ENCODE measurements around the gene KIAA1671. TPM values are rescaled to one million over a fixed set of nuclear protein-coding genes. Genes with fewer than 3 reads are reported as not detected.

Gene KIAA1671
- total and polyA plus RNA-seq, 7 donors = 6.3 to 34.2 (median 10.2) TPM

- H3K4me1 ChIP-seq = peaks cover 0 to 9% (median 7%) of the 10 kb centered on the region in 4 donors
- WGBS, 2 donors = 90 to 91% methylated on average over 13 of the region's 13 CpGs
- no peak overlapping the region for H3K27ac ChIP-seq
- peaks cover 0 to 15% (median 0%) of the 10 kb centered on the region in 3 donors for H3K27me3 ChIP-seq
- no peaks in the 10 kb centered on the region for H3K9me3 ChIP-seq
- TF ChIP-seq EP300 (IDR thresholded peaks at IDR 0.05) (no peak), POLR2A (IDR thresholded peaks at IDR 0.05) (no peak), POLR2AphosphoS5 (IDR thresholded peaks at IDR 0.05) (no peak), CTCF (IDR thresholded peaks at IDR 0.05) (no peak)
- H3K36me3 ChIP-seq = no peaks in the 10 kb centered on the region
- intact Hi-C loops (cut with DNase I) = no loop called here
- H3K4me3 ChIP-seq = no peak overlapping the region
- no peak for DNase-seq
These were observed 3.9 kb upstream of the KIAA1671 start for GRCh38 chr22:24948356-24949202.

- Histone ChIP-seq H3K9me3 (no peaks in the 10 kb centered on the region), H3K27me3 (peaks cover 0 to 15% (median 0%) of the 10 kb centered on the region in 3 donors), H3K27ac (no peak overlapping the region), H3K36me3 (no peaks in the 10 kb centered on the region), H3K4me3 (no peak overlapping the region), H3K4me1 (peaks cover 0 to 17% (median 9%) of the 10 kb centered on the region in 4 donors)
- intact Hi-C loops (cut with DNase I) = no loop called here
- no peak for TF ChIP-seq CTCF (IDR thresholded peaks at IDR 0.05)
- no peak for TF ChIP-seq EP300 (IDR thresholded peaks at IDR 0.05)
- no peak for TF ChIP-seq POLR2A (IDR thresholded peaks at IDR 0.05)
- no peak for DNase-seq
- 33 to 52% methylated on average over 7 of the region's 7 CpGs for WGBS, 2 donors
These were observed 2.1 kb upstream of the KIAA1671 start for GRCh38 chr22:24950272-24950902.

GRCh38 chr22:24952837-24953383 is 394 bp downstream of the KIAA1671 start:
- Histone ChIP-seq H3K4me1 (peaks cover 0 to 17% (median 9%) of the 10 kb centered on the region in 4 donors), H3K4me3 (peak overlapping the region; percentile 59 to 79 (median 76)), H3K9me3 (no peaks in the 10 kb centered on the region), H3K27ac (peak overlapping the region; percentile 68 to 77 (median 71)), H3K36me3 (no peaks in the 10 kb centered on the region), H3K27me3 (peaks cover 0 to 10% (median 0%) of the 10 kb centered on the region in 3 donors)
- intact Hi-C loops (cut with DNase I) = loop anchor here (1.0 to 2.0 kb wide), 2 partner anchors 58 to 95 kb away; no protein-coding TSS in a partner anchor
- DNase-seq = peak; percentile 78
- 0 to 2% methylated on average over 35 of the region's 35 CpGs for WGBS, 2 donors
- TF ChIP-seq POLR2AphosphoS5 (IDR thresholded peaks at IDR 0.05) = peak in 2 of 4 donors; percentile 35 to 52
- TF ChIP-seq CTCF (IDR thresholded peaks at IDR 0.05) = no peak

- peaks cover 0 to 17% (median 9%) of the 10 kb centered on the region in 4 donors for H3K4me1 ChIP-seq
- H3K27ac ChIP-seq = peak overlapping the region; percentile 68 to 77 (median 71)
- 3 to 11% methylated on average over 47 of the region's 47 CpGs for WGBS, 2 donors
- TF ChIP-seq POLR2A (IDR thresholded peaks at IDR 0.05) = no peak
- TF ChIP-seq EP300 (IDR thresholded peaks at IDR 0.05) = no peak
- no peak for TF ChIP-seq CTCF (IDR thresholded peaks at IDR 0.05)
- no peak for TF ChIP-seq POLR2AphosphoS5 (IDR thresholded peaks at IDR 0.05)
- peak; percentile 69 for DNase-seq
- no peaks in the 10 kb centered on the region for H3K36me3 ChIP-seq
- H3K4me3 ChIP-seq = peak overlapping the region; percentile 59 to 79 (median 76)
- H3K9me3 ChIP-seq = no peaks in the 10 kb centered on the region
- intact Hi-C loops (cut with DNase I) = loop anchor here (2.0 kb wide), 1 partner anchor 59 kb away; no protein-coding TSS in a partner anchor
- peaks cover 0 to 10% (median 0%) of the 10 kb centered on the region in 3 donors for H3K27me3 ChIP-seq
These were observed 1.0 kb downstream of the KIAA1671 start for GRCh38 chr22:24953384-24954113.
